IgD-negative memory B cell (primary cell): ENCODE data around the gene CLRN2. TPM values are rescaled to one million over a fixed set of nuclear protein-coding genes. Genes with fewer than 3 reads are reported as not detected.
"Not testable (repeated sequence)": the region's sequence is repeated elsewhere in the genome, so short reads cannot be mapped to it uniquely, and the experiment has no call there.

Experiments
- H3K27ac Mint-ChIP-seq, 3 donors: one replicate each; pipeline ENCODE4 v1.8.0; 2020 to 2022; ENCODE audit warnings: mild to moderate bottlenecking in 3 of 3, mixed read lengths in 3 of 3, moderate library complexity in 1 of 3
- H3K27me3 Mint-ChIP-seq: one replicate; pipeline ENCODE4 v1.8.0; 2021; ENCODE audit warnings: mixed read lengths
- H3K36me3 Mint-ChIP-seq: one replicate; pipeline ENCODE4 v1.8.0; 2020; ENCODE audit warnings: mild to moderate bottlenecking, mixed read lengths
- H3K4me1 Mint-ChIP-seq, 3 donors: one replicate each; pipeline ENCODE4 v1.8.0; 2020 to 2022; ENCODE audit warnings: mixed read lengths in 3 of 3, mild to moderate bottlenecking in 1 of 3
- H3K4me3 Mint-ChIP-seq, 4 donors: one replicate each; pipeline ENCODE4 v1.8.0; 2020 to 2022; ENCODE audit warnings: mild to moderate bottlenecking in 4 of 4, mixed read lengths in 4 of 4, moderate library complexity in 3 of 4
- H3K9me3 Mint-ChIP-seq, 3 donors: one replicate each; pipeline ENCODE4 v1.8.0; 2020 to 2021; ENCODE audit warnings: mixed read lengths in 3 of 3, mild to moderate bottlenecking in 1 of 3
- polyA plus RNA-seq: library from polyadenylated mRNA; unstranded; fragments of 300-500 nt; fragmentation: Illumina TruSeq; gene quantifications from one replicate; pipeline ENCODE4 v1.2.3, GENCODE V29; 2021

CLRN2 gene
- polyA plus RNA-seq, 1 donor from 2014 or later, result not detected

DNA sequence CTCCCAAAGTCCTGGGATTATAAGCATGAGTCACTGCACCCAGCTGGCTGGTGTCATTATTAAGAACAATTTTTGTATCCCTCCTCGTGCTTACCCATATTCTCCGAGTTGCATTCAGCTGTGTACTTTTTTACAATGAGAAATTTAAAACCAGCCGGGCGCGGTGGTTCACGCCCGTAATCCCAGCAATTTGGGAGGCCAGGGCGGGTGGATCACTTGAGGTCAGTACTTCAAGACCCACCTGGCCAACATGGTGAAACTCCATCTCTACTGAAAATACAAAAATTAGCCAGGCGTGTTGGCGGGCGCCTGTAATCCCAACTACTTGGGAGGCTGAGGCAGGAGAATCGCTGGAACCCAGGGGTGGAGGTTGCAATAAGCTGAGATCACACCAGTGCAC lies 60.2 kb downstream of the CLRN2 start:
- H3K36me3 Mint-ChIP-seq, result not testable (repeated sequence)
- H3K27ac Mint-ChIP-seq, result peak overlapping the region in 1 of 3 donors; percentile 31

More for the DNA sequence above, 60.2 kb downstream of the CLRN2 start:
- H3K4me1 Mint-ChIP-seq, result peaks cover 13 to 19% (median 16%) of the 10 kb centered on the region in 3 donors
- H3K27me3 Mint-ChIP-seq, H3K4me3 Mint-ChIP-seq, H3K9me3 Mint-ChIP-seq: not testable (repeated sequence)

Other genes starting within 250 kb of the CLRN2 start
- 26.2 TPM for gene QDPR, start 3.1 kb upstream of the CLRN2 start, polyA plus RNA-seq
- 47.6 TPM for gene LAP3, start 62.0 kb downstream of the CLRN2 start, polyA plus RNA-seq
- 37.7 TPM for gene MED28, start 99.5 kb downstream of the CLRN2 start, polyA plus RNA-seq